GM19099 (cell line): Measurements from ENCODE around the gene RHOXF2B.
"Not testable (repeated sequence)": the region's sequence is repeated elsewhere in the genome, so short reads cannot be mapped to it uniquely, and the experiment has no call there.

Source experiments
- POLR2A ChIP-seq: IDR thresholded peaks from 3 replicates; pipeline ENCODE4 v1.6.1; 2011; ENCODE audit warnings: low read depth; ENCODE audit not compliant: insufficient read length; ENCODE audit errors: extremely low read depth

The RHOXF2B gene

DNA sequence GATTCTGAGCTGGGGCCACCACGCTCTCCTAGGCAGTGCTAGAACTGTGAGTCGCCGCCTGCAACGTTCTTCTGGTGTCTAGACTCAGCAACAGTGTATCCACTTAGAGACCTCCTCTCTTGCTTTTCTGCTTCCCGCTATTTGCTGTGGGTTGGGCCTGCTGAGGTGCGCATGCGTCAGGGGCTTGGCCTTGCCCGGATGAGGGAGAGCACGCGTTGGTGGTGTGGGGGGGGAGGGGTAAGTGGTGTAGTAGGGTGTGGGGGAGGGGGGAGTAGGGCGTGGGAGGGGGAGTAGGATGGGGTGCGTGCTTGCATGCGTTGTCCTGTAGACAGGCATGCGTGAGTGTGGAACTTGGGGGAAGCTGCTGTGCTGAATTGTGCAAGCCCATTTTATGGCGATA, at the start of gene RHOXF2B:
TSS of gene RHOXF2B (minus strand) at position 101 of the 400 bp plus-strand sequence. CDS start 138 bp downstream, outside the sequence.
- TF ChIP-seq POLR2A = not testable (repeated sequence)

DNA sequence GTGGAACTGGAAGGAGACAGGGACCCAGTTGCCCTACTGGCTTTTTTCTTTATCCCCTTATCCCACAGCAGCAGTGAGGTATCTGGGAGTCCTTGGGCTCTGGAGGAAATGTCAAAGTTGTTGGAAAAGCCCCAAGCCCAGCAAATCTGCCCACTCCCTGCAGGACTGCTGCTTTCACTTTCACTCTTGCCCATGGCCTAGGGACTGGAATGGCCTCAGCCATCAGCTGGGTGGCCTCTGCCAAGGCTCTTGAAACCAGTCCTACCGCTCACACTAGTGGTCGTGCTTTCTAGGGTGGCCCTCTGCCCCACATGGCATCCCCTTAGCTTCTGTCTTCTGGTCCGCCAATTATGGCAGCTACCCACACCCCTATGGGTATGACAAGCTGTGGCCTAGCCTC, 48.0 kb upstream of the RHOXF2B start:
- no peak for TF ChIP-seq POLR2A

DNA sequence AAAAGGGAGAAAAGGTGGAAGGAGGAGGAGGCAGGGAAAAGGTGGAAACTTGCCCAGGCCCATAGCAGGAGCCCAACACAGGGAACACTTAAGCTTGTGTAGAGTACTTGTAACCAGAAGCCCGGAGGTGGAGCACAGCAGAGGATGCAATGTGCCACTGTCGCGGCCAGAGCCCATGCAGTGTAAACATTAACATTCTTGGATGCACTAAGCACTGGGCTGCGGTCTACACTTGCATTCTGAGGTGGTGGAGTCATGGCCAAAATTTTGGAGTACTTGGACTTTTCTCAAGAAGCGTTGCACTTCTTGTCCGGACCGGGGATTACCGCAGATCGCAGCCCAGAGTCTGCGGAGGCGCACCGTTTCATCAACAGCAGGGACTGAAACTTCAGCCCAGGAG, 42.7 kb upstream of the RHOXF2B start:
- no peak for TF ChIP-seq POLR2A

DNA sequence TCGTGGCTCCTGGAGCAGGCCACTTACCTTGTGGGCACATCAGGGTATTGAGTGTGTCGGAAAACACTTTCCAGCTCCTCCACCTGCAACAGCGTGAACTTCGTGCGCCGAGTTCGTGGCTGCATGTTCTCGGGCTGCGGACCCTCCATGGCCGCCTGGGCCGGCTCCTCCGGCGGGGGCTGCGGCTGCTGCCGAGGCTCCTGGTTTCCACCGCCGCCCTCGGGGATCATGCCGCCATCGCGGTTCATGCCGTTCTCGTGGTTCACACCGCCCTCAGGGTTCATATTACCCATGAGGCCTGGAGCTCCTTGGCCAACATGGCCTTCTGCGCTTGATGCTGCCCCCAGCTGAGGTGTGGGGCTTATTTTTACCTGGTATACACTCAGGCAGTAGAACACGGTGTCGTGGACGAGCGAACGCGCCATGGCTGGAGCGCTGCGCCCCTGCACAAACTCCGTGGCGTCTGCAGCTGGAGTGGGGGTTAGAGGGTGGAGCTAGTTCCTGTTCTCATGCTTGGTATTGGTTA, 38.0 kb upstream of the RHOXF2B start, which contains the start of gene RHOXF1:
TSS of gene RHOXF1 (minus strand) at position 476 of the 526 bp plus-strand sequence. CDS start at position 425, 51 bp downstream.
- no peak for TF ChIP-seq POLR2A

DNA sequence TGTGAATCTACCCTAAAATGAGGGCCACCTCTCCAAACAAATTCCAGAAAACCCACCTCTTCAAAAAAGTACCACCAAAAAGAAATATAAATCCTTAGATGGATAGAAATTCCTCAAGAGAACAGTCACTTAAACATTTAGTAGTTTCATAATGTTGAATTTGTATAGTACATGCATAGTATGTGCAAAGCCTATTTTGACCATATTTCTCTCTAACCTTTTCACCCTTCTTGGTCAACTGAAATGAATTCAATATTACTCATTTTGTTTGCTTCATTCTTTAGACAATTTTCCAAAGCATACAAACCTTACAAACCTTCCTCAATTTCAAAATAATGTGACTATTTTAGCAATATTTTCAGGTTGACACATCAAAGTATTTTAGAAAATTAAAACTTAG, 34.1 kb upstream of the RHOXF2B start:
- TF ChIP-seq POLR2A = no peak

DNA sequence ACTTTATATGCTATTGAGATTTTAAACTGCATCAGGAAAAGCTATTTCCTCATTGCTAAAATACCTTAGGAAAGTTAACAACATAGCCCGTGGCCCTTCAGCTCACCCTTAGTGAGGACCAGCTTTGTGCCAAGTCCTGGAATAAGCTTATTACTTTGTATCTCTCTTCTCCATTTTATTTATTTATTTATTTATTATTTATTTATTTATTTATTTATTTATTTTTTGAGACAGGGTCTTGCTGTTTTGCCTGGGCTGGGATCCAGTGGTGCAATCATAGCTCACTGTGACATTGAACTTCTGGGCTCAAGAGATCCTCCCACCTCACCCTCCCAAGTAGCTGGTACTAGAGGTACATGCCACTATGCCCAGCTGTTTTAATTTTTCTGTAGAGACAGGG, 31.9 kb upstream of the RHOXF2B start:
- TF ChIP-seq POLR2A = no peak

DNA sequence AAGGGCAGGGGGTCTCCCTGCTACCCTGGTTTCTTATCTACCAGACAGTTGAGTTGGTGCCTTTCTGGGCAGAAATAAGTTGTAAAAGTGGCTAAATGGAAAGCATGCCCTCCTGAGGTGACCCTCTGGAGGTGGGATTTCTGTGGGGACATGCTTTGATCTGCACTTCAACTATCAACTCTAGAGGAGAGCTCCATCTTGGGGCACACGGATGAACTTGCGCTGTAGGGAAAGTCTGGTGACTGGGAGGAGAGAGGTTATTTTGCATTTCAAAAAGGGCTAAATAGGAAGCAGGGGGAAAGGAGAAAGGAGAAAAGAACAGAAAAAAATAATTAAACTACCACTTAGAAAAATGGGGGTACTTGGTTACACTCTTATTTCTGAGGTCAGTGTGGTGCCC, 12.7 kb upstream of the RHOXF2B start:
- TF ChIP-seq POLR2A = no peak

DNA sequence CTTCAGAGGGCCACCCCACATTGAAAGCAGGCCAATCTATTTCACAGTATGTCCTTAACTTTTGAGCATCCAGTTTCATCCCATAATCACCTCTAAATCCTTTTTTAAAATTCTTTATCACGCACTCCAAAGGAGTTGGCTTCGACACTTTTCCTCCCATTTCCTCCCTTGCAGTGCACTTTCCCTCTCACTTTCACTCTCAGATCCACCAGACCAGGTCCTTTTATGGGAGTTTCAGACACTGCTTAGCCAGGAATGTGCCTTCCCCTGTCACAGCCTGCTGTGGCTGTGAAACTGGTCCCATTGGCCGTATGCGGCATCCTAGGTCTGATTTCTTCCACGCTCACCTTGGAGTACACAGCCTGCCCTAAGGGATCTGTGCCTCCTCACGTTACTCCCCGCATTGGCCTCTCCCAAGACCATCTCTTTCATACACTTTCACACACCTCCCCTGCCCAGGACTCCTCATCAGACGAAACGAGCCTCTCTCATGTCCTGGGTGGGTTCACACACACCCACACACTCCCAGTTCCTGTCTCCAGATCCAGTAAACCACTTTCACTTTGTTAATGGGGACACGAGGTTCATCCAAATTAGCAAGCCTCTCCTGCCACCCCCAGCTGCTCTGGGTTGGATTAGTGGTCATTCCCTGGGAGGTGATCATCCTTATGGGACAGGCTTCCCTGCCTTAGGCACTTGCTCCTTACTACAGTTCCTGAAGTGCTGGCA, 10.0 kb upstream of the RHOXF2B start:
- TF ChIP-seq POLR2A = no peak

DNA sequence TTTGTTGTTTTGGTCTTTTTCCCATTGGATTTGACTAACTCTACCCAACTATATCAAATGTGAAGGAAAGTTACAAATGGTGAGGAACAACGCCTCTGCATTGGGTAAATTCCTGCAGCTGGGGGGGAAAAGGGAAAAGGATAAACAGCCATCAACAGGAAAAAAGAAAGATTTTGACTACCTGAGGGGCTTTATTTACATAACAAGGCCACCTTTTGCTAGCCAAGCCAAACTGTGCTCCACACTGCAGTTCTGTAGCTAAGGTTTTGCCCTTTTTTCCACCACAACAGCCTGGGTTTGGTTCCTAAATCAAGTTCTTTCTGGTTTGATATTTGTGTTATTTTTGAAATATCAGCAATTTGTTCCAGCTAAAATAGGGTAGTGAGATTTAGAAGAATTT, 40.8 kb downstream of the RHOXF2B start:
- no peak for TF ChIP-seq POLR2A

DNA sequence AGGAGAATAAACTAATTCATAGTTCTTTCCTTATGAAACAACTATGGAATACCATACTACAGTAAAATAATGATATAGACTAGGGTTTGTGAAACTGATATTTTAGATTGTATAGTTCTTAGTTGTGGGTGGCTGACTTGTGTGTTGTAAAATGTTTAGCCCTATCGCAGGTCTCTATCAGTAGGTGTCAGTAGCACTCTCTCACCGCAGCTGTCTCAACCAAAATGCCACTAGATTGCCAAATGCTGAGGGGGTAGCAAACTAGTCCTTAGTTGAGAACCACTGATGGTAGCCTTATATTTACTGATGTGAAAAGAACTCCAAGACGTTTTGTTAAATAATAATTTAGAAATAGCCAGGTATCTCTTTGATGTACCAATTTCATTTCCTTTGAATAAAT, 48.1 kb downstream of the RHOXF2B start:
- TF ChIP-seq POLR2A = no peak

DNA sequence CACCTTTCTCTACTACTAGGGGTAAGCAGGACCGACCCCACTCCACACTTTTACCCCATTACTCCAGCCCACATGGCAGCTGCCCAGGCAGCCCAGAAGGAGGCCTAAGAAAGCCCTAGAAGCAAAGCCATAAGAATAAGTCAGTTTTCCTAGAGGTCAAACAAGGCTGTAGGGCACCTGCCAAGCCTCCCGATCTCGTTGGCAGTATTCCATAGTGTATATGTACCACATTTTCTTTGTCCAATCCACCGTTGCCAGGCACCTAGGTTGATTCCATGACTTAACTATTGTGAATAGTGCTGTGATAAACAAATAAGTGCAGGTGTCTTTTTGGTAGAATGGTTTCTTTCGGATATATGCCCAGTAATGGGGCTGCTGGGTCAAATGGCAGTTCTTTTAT, 54.2 kb downstream of the RHOXF2B start:
- TF ChIP-seq POLR2A = no peak

DNA sequence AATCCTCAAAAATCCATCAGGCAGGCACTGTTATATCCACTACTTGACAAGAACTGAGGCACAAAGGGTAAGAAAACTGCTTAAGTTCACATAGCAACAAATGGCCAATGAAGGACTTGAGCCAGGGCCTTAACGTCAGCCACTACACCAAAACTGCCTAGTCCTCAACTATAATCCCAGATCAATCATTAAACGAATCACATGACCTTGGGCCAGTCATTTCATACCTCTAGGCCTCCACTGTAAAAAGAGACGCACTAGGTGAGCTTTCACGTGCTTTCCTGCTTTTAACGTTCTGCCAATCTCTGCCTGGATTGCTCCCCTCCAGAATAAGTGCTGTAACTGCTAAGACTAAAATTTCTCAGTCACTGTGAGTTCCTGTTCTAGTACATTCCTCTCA, 54.7 kb downstream of the RHOXF2B start:
- no peak for TF ChIP-seq POLR2A
